Stromal cell of bone marrow (primary cell): ENCODE measurements around the gene RAB40AL.
"Not testable (repeated sequence)": the region's sequence is repeated elsewhere in the genome, so short reads cannot be mapped to it uniquely, and the experiment has no call there.

Experiments used
- DNase-seq: peaks from one replicate; pipeline ENCODE4 v3.0.0-alpha.2; 2012; ENCODE audit warnings: low read depth

Gene RAB40AL, protein sequence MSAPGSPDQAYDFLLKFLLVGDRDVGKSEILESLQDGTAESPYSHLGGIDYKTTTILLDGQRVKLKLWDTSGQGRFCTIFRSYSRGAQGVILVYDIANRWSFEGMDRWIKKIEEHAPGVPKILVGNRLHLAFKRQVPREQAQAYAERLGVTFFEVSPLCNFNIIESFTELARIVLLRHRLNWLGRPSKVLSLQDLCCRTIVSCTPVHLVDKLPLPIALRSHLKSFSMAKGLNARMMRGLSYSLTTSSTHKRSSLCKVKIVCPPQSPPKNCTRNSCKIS

DNA sequence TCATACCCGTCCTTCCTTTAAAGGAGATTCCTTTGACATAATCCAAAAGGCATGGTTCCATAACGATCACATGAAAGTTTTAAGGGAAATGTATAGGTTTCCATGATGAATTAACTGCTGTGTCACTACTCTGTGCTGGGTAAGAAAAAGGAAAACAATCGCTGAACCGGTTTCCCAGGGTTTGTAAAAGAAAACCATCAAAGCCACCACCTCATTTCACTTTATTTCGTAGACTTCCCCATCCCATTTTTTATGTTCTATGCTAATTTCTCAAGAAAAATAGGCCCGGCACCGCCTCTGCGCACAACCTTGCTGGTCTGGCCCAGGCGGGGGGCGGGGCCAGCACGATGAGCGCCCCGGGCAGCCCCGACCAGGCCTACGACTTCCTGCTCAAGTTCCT, at the start of gene RAB40AL:
RAB40AL (plus strand) TSS at position 301 of the 400 bp plus-strand sequence; CDS start at position 348, 47 bp downstream.
- DNase-seq: not testable (repeated sequence)

DNA sequence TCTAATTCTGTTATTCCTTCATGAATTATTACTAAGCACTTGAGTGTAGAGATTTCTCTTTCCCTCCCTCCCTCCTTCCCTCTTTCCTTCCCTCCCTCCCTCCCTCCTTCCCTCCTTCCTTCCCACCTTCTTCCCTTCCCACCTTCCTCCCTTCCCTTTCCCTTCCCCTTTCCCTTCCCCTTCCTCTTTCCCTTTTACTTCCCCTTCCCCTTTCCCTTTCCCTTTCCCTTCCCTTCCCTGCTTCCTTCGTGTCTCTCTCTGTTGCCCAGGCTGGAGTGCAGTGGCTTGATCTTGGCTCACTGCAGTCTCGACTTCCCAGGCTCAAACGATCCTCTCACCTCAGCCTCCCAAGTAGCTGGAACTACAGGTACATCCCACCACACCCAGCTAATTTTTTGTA, 49.4 kb upstream of the RAB40AL start:
- no peak for DNase-seq

DNA sequence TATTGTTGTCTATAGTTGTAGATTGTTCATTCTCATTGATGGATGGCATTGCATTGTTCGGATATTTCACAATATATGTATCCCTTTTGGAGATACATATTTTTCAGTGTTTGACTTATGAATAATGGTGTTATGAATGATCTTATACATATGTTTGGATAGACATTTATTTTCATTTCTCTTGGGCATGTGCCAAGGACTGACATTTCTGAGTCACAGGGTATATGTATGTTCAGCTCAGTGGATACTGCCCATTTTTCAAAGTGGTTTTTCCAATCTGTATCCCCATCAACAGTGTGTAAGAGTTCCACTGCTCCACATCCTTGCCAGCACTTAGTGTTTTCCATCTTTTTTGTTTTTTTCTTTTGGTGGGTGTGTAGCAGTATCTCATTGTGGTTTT, 45.0 kb upstream of the RAB40AL start:
- no peak for DNase-seq

DNA sequence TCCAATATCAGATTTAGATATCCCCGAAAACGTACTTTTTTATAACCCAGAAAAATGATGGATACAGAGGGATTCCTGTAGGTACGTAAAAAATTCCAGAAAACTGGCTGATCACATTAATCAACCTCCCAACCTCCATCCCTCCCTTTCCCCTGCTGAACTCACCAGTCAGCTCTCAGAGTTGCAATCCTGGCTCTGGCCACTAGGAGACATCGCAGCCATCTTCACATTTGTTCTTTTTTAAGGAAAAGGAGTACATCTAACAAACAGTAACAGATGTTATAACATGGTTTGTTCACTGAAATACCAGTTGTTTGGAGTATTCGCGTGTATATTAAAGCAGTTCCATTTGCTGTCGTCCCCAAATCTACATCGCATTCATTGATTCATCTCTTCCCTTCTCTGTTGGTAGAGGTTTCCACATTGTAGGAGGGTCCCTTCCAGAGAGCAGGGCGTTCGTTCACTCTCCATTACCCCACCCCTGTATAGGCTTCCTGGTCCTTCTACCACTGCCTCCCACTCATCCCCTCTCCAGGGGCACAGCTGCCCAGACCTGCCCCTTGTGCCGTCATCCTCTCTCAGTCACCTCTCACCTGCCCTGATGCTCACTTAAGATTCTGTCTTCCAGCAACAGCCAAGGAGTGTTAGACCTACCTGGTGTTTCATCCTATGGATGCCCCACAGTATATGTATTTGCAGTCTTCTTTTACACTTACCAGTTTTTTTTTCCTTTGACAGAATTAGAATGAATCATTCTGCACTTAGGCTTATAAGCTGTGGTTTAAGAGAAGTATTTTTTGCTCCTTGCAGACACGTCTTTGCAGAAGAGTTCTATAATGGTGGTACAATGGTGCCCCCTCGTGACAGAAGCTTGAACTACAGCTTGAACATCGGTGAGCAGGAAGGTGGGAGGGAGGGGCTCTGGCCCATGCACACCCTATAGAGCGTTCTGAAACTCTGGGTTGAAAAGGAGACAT, 36.8 kb upstream of the RAB40AL start:
- DNase-seq: peak; percentile 56

DNA sequence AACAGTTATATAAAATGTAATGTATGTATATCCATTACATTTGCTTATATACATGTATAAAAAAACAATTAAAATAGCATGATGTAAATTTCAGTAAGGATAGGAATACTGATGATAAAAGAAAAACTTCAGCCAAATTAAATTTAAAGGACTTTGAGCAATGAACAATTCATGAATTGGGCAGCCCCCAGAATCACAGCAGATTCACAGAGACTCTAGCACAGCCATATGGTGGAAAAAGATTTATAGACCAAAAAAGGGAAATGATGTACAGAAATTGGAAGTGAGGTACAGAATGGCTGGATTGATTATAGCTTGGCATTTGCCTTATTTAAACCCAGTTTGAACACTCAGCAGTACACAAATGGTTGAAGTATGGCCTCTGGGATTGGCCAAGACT, 34.7 kb upstream of the RAB40AL start:
- no peak for DNase-seq

DNA sequence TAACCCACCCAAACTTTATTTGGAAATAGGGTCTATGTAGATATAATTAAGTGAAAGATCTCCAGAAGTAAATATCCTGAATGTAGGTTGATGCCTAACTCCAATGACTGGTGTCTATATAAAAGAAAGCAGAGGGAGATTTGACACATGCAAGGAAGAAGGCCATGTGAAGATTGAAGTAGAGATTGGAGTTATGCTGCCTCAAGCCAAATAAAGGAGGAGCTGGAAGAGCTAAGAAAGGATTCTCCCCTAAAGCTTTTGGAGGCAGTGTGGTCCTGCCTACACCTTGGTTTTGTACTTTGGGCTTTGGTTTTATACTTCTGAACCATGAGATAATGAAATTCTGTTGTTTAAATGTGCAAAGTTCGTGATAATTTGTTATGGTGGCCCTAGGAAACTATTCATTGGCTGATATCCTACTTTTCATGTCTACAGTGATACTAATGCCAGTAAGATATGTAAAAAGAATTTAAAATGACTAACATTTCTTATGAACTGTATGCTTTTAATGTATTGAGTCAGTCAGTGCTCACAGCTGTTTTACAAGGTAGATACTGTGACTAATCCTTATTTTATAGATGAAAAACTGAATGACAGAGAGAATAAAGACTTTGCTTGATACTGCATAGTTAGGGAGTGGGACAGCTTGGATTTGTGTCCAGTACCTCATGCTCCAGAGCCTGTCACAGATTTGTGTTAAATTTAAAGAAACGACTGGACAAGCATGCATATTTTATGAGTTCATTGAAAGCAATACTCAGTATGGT, 5.9 kb upstream of the RAB40AL start:
- no peak for DNase-seq

DNA sequence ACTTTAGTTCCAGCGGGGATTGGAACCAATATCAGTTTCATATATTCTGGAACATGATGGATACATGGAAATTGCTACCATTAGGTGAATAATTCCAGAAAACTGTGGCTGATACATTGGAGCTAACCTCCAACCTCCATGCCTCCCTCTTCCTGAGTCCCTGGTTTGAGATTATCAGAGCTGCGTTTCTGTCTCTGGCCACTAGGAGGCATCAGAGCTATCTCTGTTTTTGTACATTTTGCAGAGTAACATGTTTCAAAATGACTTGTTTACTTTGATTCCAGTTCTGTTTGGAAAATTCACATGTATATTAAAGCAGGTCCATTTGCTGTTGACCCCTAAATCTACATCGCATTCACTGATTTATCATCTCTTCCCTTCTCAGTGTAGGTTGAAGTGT, 2.4 kb upstream of the RAB40AL start:
- peak; percentile 6 for DNase-seq

DNA sequence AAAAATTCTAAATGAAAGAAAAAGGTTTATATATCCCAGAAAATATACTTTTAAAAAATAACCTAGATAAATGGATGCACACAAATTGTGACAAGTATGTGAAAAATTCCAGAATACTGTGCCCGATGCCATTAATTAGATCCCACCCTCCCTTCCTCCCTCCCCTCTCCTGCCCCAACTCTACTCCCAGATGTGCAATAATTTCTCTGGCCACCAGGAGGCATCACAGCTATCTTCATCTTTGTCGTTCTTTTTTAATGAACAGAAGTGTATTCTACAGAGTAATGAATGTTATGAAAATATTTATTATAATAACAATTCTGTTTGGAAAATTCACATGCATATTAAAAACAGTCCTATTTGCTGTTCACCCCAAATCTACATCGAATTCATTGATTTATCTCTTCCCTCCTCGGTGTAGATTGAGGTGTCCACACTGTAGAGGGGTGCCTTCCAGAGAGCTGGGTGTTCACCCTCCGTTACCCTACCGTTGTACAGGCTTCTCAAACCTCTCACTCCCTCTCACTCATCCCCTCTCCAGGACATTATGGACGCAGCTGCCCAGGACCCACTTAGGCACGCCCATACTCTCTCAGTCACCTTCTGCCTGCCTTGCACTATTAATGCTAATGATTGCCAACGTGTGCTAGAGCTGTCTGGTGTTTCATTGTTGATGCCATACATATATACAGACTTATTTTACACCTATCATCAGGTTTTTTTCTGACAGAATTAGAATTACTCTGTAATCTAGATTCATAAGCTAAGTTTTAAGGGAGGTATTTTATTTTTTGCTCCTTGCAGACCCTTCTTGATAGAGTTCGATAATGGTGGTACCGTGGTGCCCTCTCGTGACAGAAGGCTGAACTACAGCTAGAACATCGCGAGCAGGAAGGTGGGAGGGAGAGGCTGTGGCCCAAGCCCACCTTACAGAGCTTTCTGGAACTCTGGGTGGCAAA, 14.1 kb downstream of the RAB40AL start:
- DNase-seq: no peak

DNA sequence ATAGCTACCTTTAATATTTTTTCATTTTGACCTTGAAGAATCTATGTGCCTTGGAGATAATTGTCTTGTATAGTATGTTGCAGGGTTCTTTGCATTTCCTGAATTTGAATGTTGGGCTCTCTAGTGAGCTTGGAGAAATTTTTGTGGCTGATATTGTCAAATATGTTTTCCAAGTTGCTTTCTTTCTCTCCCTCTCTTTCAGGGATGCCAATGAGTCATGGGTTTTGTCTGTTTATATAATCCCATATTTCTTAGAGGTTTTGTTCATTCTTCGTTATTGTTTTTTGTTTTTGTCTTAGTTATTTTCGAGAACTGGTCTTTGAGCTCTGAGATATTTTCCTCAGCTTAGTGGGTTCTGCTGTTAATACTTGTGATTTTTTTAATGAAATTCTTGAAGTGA, 20.7 kb downstream of the RAB40AL start:
- no peak for DNase-seq

DNA sequence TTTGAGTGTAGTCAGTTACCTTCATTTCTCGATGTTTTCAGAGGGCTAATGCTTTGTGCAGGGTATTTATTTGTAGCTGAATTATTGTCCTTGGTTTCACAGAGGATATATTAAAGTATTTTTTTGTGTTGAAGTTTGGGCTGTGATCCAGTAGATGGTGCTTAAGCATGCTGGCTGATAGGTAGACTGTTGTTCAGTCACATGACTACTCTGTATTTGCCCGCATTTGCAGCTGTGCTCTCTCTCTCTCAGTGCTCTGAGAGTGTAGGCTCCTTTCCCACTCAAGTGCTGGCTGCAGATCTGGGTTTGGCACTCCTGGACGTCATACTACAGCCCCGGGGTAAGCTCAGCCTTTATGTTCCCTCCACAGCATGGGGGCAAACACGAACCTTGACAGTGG, 21.7 kb downstream of the RAB40AL start:
- DNase-seq: no peak

DNA sequence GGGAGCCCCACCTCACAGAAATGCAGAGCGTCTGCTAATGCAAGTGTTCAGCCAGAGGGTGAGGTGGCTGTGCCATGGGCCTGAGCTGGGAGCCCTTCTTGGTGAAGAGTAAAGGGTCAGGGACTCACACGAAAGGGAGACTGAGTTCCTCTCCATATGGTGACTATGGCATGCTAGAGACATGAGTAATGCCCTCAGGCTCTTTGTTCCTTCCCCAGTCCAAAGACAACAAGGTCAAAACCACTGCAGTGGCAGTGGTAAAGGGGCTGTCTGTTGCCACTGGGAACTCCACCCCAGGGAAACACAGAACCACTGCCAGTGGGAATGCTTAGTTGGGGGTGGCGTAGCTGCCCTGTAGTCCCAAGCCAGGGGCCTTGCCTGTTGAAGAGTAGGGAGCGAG, 22.4 kb downstream of the RAB40AL start:
- DNase-seq: peak; percentile 50

DNA sequence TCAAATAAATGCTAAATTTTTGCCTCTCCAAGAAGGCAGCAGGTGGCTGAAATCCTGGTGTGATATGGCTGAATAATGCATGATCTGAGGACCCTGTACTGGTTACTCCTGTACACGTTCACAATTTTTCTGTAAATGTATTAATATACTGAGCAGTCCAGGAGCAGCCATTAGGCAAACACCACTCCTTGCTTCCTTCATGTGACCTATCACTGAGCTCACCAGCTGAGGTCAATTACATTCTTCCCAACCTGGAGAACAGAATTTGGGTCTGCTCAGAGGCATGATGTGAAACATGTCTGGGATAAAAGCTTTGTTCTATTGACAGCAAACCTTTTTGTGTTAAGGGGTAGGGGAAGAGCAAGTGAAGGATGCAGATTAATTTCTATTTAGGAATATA, 26.9 kb downstream of the RAB40AL start:
- DNase-seq: no peak

DNA sequence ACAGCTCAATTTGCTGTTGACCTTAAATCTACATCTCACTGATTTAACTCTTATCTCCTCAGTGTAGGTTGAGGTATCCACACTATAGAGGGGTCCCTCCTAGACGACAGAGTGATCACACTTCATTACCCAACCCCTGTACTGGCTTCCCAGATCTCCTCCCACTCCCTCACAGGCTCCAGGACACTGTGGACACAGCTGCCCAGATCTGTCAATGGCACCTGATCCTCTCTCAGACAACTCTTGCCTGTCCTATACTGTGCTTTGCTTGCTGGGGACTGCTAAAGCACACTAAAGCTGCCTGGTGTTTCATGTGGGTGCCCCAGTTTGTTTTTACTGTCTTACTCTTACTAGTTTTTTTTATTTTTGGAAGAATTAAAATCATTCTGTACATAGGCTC, 27.9 kb downstream of the RAB40AL start:
- no peak for DNase-seq

DNA sequence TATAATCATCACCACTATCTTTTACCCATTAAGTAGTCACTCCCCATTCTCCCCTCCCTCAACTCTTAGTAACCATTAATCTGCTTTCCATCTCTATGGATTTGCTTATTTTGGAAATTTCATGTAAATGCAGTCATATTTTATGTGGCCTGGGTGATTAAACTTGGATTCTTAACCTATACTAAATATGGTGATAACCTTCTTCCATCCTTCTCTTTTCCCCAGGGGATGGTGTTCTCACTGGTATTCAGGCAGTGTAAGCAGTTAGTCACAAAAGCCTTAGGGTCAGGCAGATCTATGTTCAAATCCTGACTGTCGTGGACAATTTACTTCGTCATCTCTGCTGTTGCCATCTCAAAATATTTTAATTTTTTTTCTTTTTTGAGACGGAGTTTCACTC, 29.6 kb downstream of the RAB40AL start:
- no peak for DNase-seq

DNA sequence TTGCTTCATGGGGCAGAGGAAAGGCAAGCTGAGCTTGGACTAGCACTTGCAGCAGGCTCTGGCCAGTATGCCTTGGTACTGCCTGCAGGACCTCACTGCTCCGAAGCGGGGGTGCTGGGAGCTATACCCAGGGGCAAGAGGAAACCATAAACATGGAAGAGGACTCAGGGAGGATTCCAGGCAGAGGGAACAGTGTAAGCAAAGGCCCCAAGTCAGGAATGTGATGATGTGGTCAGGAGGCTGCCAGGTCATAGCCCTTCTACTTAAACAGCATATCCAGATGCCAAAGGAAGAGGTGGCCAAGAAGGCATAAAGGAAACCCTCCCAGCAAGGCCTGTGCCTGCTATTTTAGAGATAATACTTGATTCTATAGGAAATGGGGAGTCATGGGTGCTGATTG, 31.1 kb downstream of the RAB40AL start:
- DNase-seq: no peak

DNA sequence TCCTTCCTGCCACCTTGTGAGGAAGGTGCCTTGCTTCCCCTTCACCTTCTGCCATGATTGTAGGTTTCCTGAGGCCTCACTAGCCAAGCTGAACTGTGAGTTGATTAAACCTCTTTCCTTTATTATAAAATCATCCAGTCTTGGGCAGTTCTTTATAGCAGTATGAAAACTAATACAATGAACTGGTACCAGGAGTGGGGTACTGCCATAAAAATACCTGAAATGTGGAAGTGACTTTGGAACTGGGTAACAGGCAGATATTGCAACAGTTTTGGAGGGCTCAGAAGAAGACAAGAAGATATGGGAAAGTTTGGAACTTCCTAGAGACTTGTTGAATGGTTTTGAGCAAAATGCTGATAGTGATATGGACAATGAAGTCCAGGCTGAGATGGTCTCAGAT, 34.5 kb downstream of the RAB40AL start:
- not testable (repeated sequence) for DNase-seq

DNA sequence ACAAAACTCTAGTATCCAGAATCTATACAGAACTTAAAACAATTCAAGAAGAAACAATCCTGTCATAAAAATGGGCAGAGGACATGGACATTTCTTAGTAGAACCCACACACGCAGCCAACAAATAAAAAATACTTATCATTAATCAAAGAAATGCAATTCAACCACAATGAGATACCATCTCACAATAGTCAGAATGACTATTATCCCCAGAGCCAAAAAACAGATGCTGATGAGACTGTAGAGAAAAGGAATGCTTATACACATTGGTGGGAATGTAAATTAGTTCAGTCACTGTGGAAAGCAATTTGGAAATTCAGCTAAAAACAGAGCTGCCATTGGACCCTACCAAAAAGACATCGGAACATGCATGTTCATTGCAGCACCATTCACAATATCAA, 37.9 kb downstream of the RAB40AL start:
- DNase-seq: no peak

DNA sequence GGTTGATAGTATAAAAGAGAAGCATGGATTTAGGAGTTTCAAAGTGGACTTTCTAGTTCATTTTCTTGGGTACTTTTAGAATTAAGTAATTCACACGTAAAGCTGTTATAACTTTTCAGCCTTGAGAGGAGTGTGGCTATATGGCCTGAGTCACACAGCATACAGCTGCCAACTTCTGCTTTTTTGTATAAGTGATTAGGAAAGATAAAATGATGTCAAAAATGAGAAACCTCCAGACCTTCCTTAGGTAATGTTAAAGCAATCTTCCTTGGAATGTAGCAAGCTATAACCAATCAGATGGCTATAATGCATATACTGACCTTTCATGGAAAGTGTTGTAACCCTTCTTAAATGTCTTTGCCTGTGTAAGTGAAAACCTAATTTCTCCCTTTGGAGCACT, 39.2 kb downstream of the RAB40AL start:
- no peak for DNase-seq

DNA sequence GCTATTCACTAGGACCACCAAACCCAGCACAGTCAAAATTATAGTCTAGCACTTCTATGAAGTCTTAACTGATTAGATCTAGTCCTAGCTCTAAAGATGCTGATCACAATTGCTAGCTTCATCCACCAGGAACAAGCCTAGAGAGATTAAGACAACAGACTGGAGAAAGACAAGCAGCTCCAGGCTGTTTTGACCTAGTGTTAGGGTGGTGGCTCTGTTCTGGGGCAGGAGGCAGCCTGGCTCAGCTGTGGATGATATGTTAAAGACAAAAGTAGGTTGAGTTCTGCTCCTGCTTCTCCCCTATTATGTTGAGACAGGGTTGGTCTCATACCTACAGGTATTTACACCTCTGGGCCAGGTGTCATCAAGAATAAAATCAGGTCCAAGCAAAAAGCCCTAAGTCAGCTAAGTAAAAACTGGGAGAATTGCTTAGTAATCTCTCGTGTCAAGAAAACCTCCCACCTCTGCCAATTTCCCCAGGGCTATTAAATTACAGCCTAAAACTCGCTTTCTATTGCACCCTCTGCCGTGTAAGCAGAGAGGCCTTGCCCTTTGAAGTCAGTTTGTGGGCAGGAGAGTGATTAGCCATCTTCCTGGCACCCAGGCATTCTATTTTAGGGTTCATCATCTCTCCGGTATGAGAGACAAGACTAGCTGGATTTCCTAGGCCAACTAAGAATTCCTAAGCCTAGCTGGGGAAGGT, 39.9 kb downstream of the RAB40AL start:
- no peak for DNase-seq

DNA sequence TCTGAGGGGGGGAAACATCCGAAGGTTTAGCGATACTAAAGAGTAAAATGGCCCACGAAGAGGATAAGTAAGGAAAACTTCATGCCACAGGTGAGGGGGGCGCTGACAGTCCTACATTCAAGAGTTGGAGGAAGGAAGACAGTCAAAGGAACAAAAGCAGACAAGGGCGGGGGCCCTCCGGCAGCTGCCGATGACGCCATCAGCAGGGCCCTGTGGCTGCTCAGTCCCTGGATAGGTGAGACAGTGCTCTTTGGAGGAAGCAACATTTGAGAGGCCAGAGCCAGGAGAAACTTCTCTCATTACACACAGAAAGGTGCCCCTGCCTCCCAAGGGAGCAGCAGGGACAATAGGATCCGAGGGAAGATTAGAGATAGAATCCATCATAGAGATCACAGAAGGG, 41.5 kb downstream of the RAB40AL start:
- DNase-seq: no peak

DNA sequence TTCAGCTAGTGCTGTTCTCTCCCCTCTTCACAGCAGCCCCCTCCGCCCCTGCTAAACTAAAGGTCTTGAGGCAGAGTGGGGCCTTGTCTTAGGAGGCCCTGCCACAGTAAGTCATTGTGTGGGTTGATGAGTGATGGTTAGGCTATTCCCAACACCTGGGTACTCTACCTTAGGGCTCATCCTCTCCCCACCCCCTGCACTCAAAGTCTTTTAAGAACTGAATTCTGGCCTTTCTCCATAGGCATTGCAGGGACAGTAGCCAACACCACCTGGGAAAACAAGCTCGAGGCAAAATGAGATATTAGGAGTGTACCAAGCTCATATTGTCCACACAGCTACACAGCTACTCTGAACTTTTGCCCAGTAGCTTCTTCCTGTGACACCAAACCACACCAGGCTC, 42.5 kb downstream of the RAB40AL start:
- no peak for DNase-seq
